Measurements from ENCODE around the gene KCNH2.

- no peak for TF ChIP-seq CTCF (IDR thresholded peaks at IDR 0.05)
- no peak for TF ChIP-seq ZFX (IDR thresholded peaks at IDR 0.05; ENCODE audit: borderline replicate concordance)
These were observed 14.7 kb upstream of the KCNH2 start for GRCh38 chr7:150992833-150993302.
